Measurements from ENCODE around the gene SRF.

Gene SRF

DNA sequence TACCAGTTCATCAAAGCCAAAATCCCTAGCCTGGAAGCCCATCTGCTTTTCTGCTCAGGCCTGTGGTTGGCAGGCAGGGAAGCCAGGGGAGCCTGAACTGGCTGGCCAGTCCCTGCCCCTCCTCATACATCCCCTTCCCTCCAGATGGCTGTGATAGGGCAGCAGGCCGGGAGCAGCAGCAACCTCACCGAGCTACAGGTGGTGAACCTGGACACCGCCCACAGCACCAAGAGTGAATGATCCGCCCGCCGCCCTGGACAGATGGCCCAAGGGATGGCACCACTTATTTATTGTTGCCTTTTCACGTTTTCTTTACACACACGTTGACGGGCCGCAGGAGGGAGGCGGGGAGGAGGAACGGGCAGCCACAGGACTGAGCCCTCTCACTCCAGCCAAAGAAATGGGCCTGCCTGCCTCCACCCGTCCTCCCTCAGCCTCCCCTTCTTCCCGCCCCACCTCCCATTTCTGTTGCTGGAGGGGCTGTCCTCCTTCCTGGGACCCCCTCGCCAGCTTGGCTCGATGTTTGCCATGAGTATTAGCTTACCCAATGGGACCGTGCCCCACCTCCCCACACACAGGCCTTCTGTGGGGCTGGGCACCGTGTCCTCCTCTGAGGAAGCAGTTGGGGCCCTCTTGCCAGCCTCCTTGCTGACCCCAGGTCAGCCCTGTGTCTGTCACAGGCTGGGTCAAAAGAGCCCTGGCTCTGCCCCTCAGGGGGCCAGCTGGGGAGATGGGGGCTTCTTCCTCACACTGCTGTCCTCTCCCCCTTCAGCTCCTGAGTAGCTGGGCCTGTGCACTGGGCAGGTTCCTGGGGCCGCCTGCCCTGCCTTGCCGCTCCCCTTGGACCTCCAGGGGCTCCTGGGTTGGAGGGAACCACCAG, 8.1 kb downstream of the SRF start:
- TF ChIP-seq FOXP2 (optimal IDR thresholded peaks at IDR 0.05; ENCODE audit: borderline replicate concordance, extremely low read depth, extremely low read length, insufficient read depth) (no peak), POLR2AphosphoS5 (IDR thresholded peaks at IDR 0.05; ENCODE audit: low read depth, low read length) (no peak), SIN3A (IDR thresholded peaks at IDR 0.05; ENCODE audit: borderline replicate concordance, insufficient read depth, low read length) (no peak), TAF1 (IDR thresholded peaks at IDR 0.05; ENCODE audit: borderline replicate concordance, insufficient read depth, low read length) (no peak)
- TF ChIP-seq, protein P1, sequence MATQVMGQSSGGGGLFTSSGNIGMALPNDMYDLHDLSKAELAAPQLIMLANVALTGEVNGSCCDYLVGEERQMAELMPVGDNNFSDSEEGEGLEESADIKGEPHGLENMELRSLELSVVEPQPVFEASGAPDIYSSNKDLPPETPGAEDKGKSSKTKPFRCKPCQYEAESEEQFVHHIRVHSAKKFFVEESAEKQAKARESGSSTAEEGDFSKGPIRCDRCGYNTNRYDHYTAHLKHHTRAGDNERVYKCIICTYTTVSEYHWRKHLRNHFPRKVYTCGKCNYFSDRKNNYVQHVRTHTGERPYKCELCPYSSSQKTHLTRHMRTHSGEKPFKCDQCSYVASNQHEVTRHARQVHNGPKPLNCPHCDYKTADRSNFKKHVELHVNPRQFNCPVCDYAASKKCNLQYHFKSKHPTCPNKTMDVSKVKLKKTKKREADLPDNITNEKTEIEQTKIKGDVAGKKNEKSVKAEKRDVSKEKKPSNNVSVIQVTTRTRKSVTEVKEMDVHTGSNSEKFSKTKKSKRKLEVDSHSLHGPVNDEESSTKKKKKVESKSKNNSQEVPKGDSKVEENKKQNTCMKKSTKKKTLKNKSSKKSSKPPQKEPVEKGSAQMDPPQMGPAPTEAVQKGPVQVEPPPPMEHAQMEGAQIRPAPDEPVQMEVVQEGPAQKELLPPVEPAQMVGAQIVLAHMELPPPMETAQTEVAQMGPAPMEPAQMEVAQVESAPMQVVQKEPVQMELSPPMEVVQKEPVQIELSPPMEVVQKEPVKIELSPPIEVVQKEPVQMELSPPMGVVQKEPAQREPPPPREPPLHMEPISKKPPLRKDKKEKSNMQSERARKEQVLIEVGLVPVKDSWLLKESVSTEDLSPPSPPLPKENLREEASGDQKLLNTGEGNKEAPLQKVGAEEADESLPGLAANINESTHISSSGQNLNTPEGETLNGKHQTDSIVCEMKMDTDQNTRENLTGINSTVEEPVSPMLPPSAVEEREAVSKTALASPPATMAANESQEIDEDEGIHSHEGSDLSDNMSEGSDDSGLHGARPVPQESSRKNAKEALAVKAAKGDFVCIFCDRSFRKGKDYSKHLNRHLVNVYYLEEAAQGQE (IDR thresholded peaks at IDR 0.05; ENCODE audit: insufficient read depth in 1 of 2, low read depth in 2 of 2, low read length in 2 of 2), result no peak

- no peak for TF ChIP-seq FOXP2 (optimal IDR thresholded peaks at IDR 0.05; ENCODE audit: borderline replicate concordance, extremely low read depth, extremely low read length, insufficient read depth)
- no peak for TF ChIP-seq TAF1 (IDR thresholded peaks at IDR 0.05; ENCODE audit: borderline replicate concordance, insufficient read depth, low read length)
- TF ChIP-seq POLR2AphosphoS5 (IDR thresholded peaks at IDR 0.05; ENCODE audit: low read depth, low read length), result no peak
- TF ChIP-seq SIN3A (IDR thresholded peaks at IDR 0.05; ENCODE audit: borderline replicate concordance, insufficient read depth, low read length), result no peak
- TF ChIP-seq, protein P1 (IDR thresholded peaks at IDR 0.05; ENCODE audit: insufficient read depth in 1 of 2, low read depth in 2 of 2, low read length in 2 of 2), result no peak
These were observed 9.0 kb downstream of the SRF start for GRCh38 chr6:43180058-43180457.

GRCh38 chr6:43180985-43181384, 9.9 kb downstream of the SRF start:
- TF ChIP-seq, protein P1 (IDR thresholded peaks at IDR 0.05; ENCODE audit: insufficient read depth in 1 of 2, low read depth in 2 of 2, low read length in 2 of 2), result no peak
- TF ChIP-seq SIN3A (IDR thresholded peaks at IDR 0.05; ENCODE audit: borderline replicate concordance, insufficient read depth, low read length), result no peak

GRCh38 chr6:43181621-43181941, 10.5 kb downstream of the SRF start:
- TF ChIP-seq TAF1 (IDR thresholded peaks at IDR 0.05; ENCODE audit: borderline replicate concordance, insufficient read depth, low read length) (peak; percentile 52; the same call in 1 of the 2 replicates), SIN3A (IDR thresholded peaks at IDR 0.05; ENCODE audit: borderline replicate concordance, insufficient read depth, low read length) (no peak)

- TF ChIP-seq SIN3A (IDR thresholded peaks at IDR 0.05; ENCODE audit: borderline replicate concordance, insufficient read depth, low read length), result peak; percentile 72; the same call in 1 of the 2 replicates
- TF ChIP-seq POLR2AphosphoS5 (IDR thresholded peaks at IDR 0.05; ENCODE audit: low read depth, low read length), result peak; percentile 92
- TF ChIP-seq FOXP2 (optimal IDR thresholded peaks at IDR 0.05; ENCODE audit: borderline replicate concordance, extremely low read depth, extremely low read length, insufficient read depth), result no peak
- TF ChIP-seq, protein P1 (IDR thresholded peaks at IDR 0.05; ENCODE audit: insufficient read depth in 1 of 2, low read depth in 2 of 2, low read length in 2 of 2), result no peak; a peak in 2 of 4 replicates
- 0 out of 2 replicates have a peak, but pooled peaks have one; percentile 36 for TF ChIP-seq TAF1 (IDR thresholded peaks at IDR 0.05; ENCODE audit: borderline replicate concordance, insufficient read depth, low read length)
These were observed 11.1 kb downstream of the SRF start, which contains the start of gene CUL9 for GRCh38 chr6:43181942-43182860. TSS of gene CUL9 (plus strand) at chr6:43182196. CDS start at chr6:43184311, 2,115 bp downstream.
